ENCODE results near the gene JARID2. TPM values are rescaled to one million over a fixed set of nuclear protein-coding genes. Genes with fewer than 3 reads are reported as not detected.

Gene JARID2
- polyA plus RNA-seq, 1 donor from 2014 or later: 25.5 TPM

DNA sequence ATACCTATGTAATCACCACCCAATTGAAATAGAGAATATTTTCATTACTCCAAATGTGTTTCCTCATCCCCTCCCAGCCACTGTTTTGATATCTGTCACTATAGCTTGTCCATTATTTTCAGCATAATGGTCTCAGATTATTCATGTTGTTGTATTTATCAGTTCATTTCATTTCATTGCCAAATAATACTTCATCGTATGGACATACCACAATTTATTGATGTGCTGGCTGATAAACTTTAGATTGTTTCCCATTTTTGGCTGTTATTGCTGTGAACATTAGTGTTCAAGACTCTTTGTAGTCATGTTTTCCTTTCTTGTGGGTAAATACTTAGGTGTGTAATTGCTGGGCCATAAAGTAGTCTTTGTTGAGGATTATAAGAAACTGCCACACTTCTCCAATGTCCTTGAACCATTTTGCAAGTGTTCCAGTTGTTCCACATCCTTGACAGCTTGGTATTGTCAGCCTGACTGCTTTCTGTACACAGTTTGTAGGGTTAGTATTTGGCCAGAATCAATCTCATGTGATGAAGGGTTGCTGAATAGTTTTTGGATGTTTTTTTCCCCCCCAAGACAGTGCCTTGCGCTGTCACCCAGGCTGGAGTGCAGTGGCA lies 44.3 kb downstream of the JARID2 start:
- H4K20me1 ChIP-seq (ENCODE audit: insufficient read depth): no peaks in the 10 kb centered on the region
- TF ChIP-seq RAD21 (conservative IDR thresholded peaks at IDR 0.05): no peak
- no peak for TF ChIP-seq REST (IDR thresholded peaks at IDR 0.05; ENCODE audit: borderline replicate concordance)
- no peak for TF ChIP-seq MXI1 (conservative IDR thresholded peaks at IDR 0.05; ENCODE audit: poor library complexity, severe bottlenecking)
- no peak for TF ChIP-seq CTCF (IDR thresholded peaks at IDR 0.05; ENCODE audit: poor library complexity, severe bottlenecking)
- TF ChIP-seq EP300 (conservative IDR thresholded peaks at IDR 0.05; ENCODE audit: poor library complexity, severe bottlenecking): no peak

GRCh38 chr6:15290962-15291704 lies 45.3 kb downstream of the JARID2 start:
- Histone ChIP-seq H3K27ac (ENCODE audit: low read length) (no peak overlapping the region), H4K20me1 (ENCODE audit: insufficient read depth) (no peaks in the 10 kb centered on the region), H3F3A (ENCODE audit: insufficient read depth, low read length, poor library complexity, severe bottlenecking) (no peaks in the 10 kb centered on the region), H3K36me3 (ENCODE audit: insufficient read depth, low read length) (no peaks in the 10 kb centered on the region), H3K9me3 (ENCODE audit: low read length) (peaks cover 7% of the 10 kb centered on the region), H3K9me2 (ENCODE audit: insufficient read depth, low read length) (no peaks in the 10 kb centered on the region), H3K27me3 (ENCODE audit: insufficient read depth, low read depth, low read length) (no peaks in the 10 kb centered on the region), H3K4me2 (ENCODE audit: low read length) (no peak overlapping the region), H3K4me3 (ENCODE audit: low read length) (no peak overlapping the region), H3K9ac (ENCODE audit: low read length) (no peak overlapping the region), H2AFZ (ENCODE audit: low read depth, low read length) (no peak overlapping the region), H3K79me2 (replicated peaks; ENCODE audit: insufficient read depth, low read length) (peaks cover 74% of the 10 kb centered on the region)
- TF ChIP-seq EZH2 (IDR thresholded peaks at IDR 0.05; ENCODE audit: borderline replicate concordance, insufficient read depth, low read length, poor library complexity, severe bottlenecking) (no peak), POLR2AphosphoS5 (IDR thresholded peaks at IDR 0.05) (no peak)

More for the DNA sequence above, 44.3 kb downstream of the JARID2 start:
- Histone ChIP-seq H3K4me2 (ENCODE audit: low read length) (no peak overlapping the region), H3K9me3 (ENCODE audit: low read length) (peaks cover 7% of the 10 kb centered on the region), H3K36me3 (ENCODE audit: insufficient read depth, low read length) (no peaks in the 10 kb centered on the region), H3K9me2 (ENCODE audit: insufficient read depth, low read length) (no peaks in the 10 kb centered on the region), H3F3A (ENCODE audit: insufficient read depth, low read length, poor library complexity, severe bottlenecking) (no peaks in the 10 kb centered on the region), H3K27ac (ENCODE audit: low read length) (no peak overlapping the region), H3K79me2 (replicated peaks; ENCODE audit: insufficient read depth, low read length) (peaks cover 76% of the 10 kb centered on the region), H2AFZ (ENCODE audit: low read depth, low read length) (no peak overlapping the region), H3K27me3 (ENCODE audit: insufficient read depth, low read depth, low read length) (no peaks in the 10 kb centered on the region), H3K4me3 (ENCODE audit: low read length) (no peak overlapping the region), H3K9ac (ENCODE audit: low read length) (no peak overlapping the region)
